SK-N-SH treated with all-trans-retinoic acid at 6 μM for 48 hours (cell line): ENCODE results near the gene MYH15.

Source experiments
- ATAC-seq: fragments of 200-7000 bp; cut with Tn5 transposase; 3 replicates; pipeline ENCODE4 v1.9.1; 2020; ENCODE audit warnings: mild to moderate bottlenecking, moderate library complexity
- ARNTL ChIP-seq: fragments of 450-650 bp; formaldehyde crosslinking; IDR thresholded peaks from 2 replicates; pipeline ENCODE4 v1.5.0; 2020; ENCODE audit warnings: low read depth, mild to moderate bottlenecking, moderate library complexity, borderline replicate concordance
- BACH2 ChIP-seq: fragments of 250-450 bp; sonication (Bioruptor Pico); IDR thresholded peaks from 2 replicates; pipeline ENCODE4 v1.9.0; 2021; ENCODE audit warnings: mild to moderate bottlenecking, borderline replicate concordance
- CSDC2 ChIP-seq: fragments of 250-450 bp; sonication (Bioruptor Pico); IDR thresholded peaks from 2 replicates; pipeline ENCODE4 v1.5.0; 2020; ENCODE audit warnings: mild to moderate bottlenecking, moderate library complexity
- ESRRG ChIP-seq: fragments of 250-450 bp; sonication (Bioruptor Pico); IDR thresholded peaks from 2 replicates; pipeline ENCODE4 v1.6.1; 2021; ENCODE audit warnings: mild to moderate bottlenecking
- GLIS3 ChIP-seq: fragments of 250-450 bp; sonication (Bioruptor Pico); IDR thresholded peaks from 2 replicates; pipeline ENCODE4 v1.5.0; 2020; ENCODE audit warnings: mild to moderate bottlenecking, moderate library complexity
- ISL1 ChIP-seq: fragments of 250-450 bp; sonication (Bioruptor Pico); IDR thresholded peaks from 2 replicates; pipeline ENCODE4 v2.1.2; 2022; ENCODE audit warnings: mild to moderate bottlenecking, moderate library complexity
- OSR1 ChIP-seq: fragments of 250-450 bp; sonication (Bioruptor Pico); IDR thresholded peaks from 2 replicates; pipeline ENCODE4 v1.8.0; 2022; ENCODE audit warnings: moderate library complexity, mild to moderate bottlenecking, inconsistent platforms
- PPARA ChIP-seq: fragments of 250-450 bp; sonication (Bioruptor Pico); IDR thresholded peaks from 2 replicates; pipeline ENCODE4 v1.5.0; 2020; ENCODE audit warnings: mild to moderate bottlenecking, borderline replicate concordance
- RARB ChIP-seq: fragments of 250-450 bp; sonication (Bioruptor Pico); IDR thresholded peaks from 2 replicates; pipeline ENCODE4 v1.8.0; 2021; ENCODE audit warnings: mild to moderate bottlenecking, moderate library complexity
- SNAI2 ChIP-seq: fragments of 250-450 bp; sonication (Bioruptor Pico); IDR thresholded peaks from 2 replicates; pipeline ENCODE4 v1.5.0; 2020; ENCODE audit warnings: mild to moderate bottlenecking, moderate library complexity
- TCF4 ChIP-seq: fragments of 250-450 bp; sonication (Bioruptor Pico); IDR thresholded peaks from 2 replicates; pipeline ENCODE4 v1.8.0; 2021; ENCODE audit warnings: mild to moderate bottlenecking, moderate library complexity, borderline replicate concordance
- TOX ChIP-seq: fragments of 250-450 bp; sonication (Bioruptor Pico); IDR thresholded peaks from 2 replicates; pipeline ENCODE4 v1.8.0; 2021; ENCODE audit warnings: mild to moderate bottlenecking, moderate library complexity, borderline replicate concordance
- ZC3H10 ChIP-seq: fragments of 250-450 bp; sonication (Bioruptor Pico); IDR thresholded peaks from 2 replicates; pipeline ENCODE4 v1.5.1; 2021; ENCODE audit warnings: mild to moderate bottlenecking, moderate library complexity
- ZFP3 ChIP-seq: fragments of 250-450 bp; sonication (Bioruptor Pico); IDR thresholded peaks from 2 replicates; pipeline ENCODE4 v1.5.0; 2020; ENCODE audit warnings: mild to moderate bottlenecking, moderate library complexity
- ZFP30 ChIP-seq: fragments of 450-650 bp; formaldehyde crosslinking; IDR thresholded peaks from 2 replicates; pipeline ENCODE4 v1.5.0; 2022; ENCODE audit warnings: mild to moderate bottlenecking, moderate library complexity
- ZNF565 ChIP-seq: fragments of 450-650 bp; formaldehyde crosslinking; conservative IDR thresholded peaks from 2 replicates; pipeline ENCODE4 v1.5.0; 2020; ENCODE audit warnings: low read depth, mild to moderate bottlenecking, moderate library complexity
- ZNF70 ChIP-seq: fragments of 450-650 bp; formaldehyde crosslinking; IDR thresholded peaks from 2 replicates; pipeline ENCODE4 v1.5.0; 2020; ENCODE audit warnings: mild to moderate bottlenecking, moderate library complexity
- ZNF8 ChIP-seq: fragments of 450-650 bp; formaldehyde crosslinking; IDR thresholded peaks from 2 replicates; pipeline ENCODE4 v1.5.0; 2020; ENCODE audit warnings: mild to moderate bottlenecking, moderate library complexity
- TF ChIP-seq, protein P1 (sequence below): fragments of 250-450 bp; sonication (Bioruptor Pico); IDR thresholded peaks from 2 replicates; pipeline ENCODE4 v1.8.0; 2020; ENCODE audit warnings: mild to moderate bottlenecking, moderate library complexity, borderline replicate concordance
- TF ChIP-seq, protein P2 (sequence below): fragments of 250-450 bp; sonication (Bioruptor Pico); IDR thresholded peaks from 2 replicates; pipeline ENCODE4 v1.5.0; 2020; ENCODE audit warnings: mild to moderate bottlenecking, moderate library complexity
- TF ChIP-seq, protein P3 (sequence below): fragments of 250-450 bp; sonication (Bioruptor Pico); IDR thresholded peaks from 2 replicates; pipeline ENCODE4 v1.8.0; 2021; ENCODE audit warnings: low read depth, mild to moderate bottlenecking, moderate library complexity, borderline replicate concordance
- TF ChIP-seq, protein P4 (sequence below): fragments of 250-450 bp; sonication (Bioruptor Pico); IDR thresholded peaks from 2 replicates; pipeline ENCODE4 v1.5.1; 2021; ENCODE audit warnings: mild to moderate bottlenecking, moderate library complexity
- TF ChIP-seq, protein P5 (sequence below): fragments of 250-450 bp; sonication (Bioruptor Pico); IDR thresholded peaks from 2 replicates; pipeline ENCODE4 v1.5.1; 2020; ENCODE audit warnings: low read depth, mild to moderate bottlenecking, moderate library complexity

MYH15 gene

DNA sequence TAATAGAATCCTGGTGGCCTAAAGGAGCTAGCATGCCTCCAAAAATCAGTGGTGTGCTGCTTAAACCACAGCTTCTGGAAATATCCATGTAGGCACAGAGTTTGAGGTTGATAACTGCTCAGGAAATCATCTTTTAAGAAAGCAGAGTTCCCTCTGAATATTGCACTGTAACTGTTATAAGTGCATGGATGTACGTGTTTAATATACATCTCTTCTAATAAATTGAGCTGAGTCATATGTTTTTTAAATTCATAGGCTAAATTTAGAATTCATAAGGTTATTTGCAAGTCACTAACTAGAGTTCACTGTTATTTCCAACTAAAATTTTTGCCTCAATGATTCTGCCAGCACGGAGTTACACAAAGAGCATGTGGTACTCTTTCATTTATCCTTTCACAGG is 68.9 kb downstream of the MYH15 start:
- peak; percentile 84 for ATAC-seq
- TF ChIP-seq ZFP3 (CRISPR knock-in tag): no peak
- no peak for TF ChIP-seq PPARA (CRISPR knock-in tag)

DNA sequence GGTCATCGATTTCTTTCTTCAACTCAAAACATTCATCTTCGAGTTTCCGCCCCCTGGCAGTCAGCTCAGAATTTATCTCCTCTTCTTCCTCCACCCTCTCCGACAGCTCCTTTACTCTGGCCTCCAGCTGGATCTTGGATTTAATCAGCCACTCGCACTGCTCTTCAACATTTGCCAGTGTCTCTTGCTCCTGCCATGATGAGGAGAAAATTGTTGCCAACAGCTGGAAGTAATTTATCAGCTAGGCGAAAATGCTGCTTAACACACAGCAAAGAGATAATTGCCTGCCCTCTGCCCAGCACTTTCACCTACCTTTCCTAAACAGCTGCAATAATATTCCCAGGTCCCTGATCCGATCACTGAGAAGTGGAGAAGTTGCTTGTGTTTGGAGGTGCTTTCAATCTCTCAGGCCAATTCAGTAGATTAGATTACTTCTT is 69.3 kb downstream of the MYH15 start:
- peak; percentile 82 for ATAC-seq
- no peak for TF ChIP-seq PPARA (CRISPR knock-in tag)
- TF ChIP-seq GLIS3 (CRISPR knock-in tag): no peak
- TF ChIP-seq TOX (CRISPR knock-in tag): no peak
- TF ChIP-seq SNAI2 (CRISPR knock-in tag): no peak
- TF ChIP-seq ZFP3 (CRISPR knock-in tag): no peak
- TF ChIP-seq ISL1 (CRISPR knock-in tag): 0 out of 2 replicates have a peak, but pooled peaks have one; percentile 8
- peak; percentile 62 for TF ChIP-seq ZNF70
- TF ChIP-seq, protein P1, sequence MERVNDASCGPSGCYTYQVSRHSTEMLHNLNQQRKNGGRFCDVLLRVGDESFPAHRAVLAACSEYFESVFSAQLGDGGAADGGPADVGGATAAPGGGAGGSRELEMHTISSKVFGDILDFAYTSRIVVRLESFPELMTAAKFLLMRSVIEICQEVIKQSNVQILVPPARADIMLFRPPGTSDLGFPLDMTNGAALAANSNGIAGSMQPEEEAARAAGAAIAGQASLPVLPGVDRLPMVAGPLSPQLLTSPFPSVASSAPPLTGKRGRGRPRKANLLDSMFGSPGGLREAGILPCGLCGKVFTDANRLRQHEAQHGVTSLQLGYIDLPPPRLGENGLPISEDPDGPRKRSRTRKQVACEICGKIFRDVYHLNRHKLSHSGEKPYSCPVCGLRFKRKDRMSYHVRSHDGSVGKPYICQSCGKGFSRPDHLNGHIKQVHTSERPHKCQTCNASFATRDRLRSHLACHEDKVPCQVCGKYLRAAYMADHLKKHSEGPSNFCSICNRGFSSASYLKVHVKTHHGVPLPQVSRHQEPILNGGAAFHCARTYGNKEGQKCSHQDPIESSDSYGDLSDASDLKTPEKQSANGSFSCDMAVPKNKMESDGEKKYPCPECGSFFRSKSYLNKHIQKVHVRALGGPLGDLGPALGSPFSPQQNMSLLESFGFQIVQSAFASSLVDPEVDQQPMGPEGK (CRISPR knock-in tag): no peak
- no peak for TF ChIP-seq CSDC2 (CRISPR knock-in tag)
- TF ChIP-seq, protein P2, sequence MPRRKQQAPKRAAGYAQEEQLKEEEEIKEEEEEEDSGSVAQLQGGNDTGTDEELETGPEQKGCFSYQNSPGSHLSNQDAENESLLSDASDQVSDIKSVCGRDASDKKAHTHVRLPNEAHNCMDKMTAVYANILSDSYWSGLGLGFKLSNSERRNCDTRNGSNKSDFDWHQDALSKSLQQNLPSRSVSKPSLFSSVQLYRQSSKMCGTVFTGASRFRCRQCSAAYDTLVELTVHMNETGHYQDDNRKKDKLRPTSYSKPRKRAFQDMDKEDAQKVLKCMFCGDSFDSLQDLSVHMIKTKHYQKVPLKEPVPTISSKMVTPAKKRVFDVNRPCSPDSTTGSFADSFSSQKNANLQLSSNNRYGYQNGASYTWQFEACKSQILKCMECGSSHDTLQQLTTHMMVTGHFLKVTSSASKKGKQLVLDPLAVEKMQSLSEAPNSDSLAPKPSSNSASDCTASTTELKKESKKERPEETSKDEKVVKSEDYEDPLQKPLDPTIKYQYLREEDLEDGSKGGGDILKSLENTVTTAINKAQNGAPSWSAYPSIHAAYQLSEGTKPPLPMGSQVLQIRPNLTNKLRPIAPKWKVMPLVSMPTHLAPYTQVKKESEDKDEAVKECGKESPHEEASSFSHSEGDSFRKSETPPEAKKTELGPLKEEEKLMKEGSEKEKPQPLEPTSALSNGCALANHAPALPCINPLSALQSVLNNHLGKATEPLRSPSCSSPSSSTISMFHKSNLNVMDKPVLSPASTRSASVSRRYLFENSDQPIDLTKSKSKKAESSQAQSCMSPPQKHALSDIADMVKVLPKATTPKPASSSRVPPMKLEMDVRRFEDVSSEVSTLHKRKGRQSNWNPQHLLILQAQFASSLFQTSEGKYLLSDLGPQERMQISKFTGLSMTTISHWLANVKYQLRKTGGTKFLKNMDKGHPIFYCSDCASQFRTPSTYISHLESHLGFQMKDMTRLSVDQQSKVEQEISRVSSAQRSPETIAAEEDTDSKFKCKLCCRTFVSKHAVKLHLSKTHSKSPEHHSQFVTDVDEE: 0 out of 2 replicates have a peak, but pooled peaks have one; percentile 29
- no peak for TF ChIP-seq ZNF8 (CRISPR knock-in tag)
- TF ChIP-seq RARB (CRISPR knock-in tag): no peak
- TF ChIP-seq, protein P3, sequence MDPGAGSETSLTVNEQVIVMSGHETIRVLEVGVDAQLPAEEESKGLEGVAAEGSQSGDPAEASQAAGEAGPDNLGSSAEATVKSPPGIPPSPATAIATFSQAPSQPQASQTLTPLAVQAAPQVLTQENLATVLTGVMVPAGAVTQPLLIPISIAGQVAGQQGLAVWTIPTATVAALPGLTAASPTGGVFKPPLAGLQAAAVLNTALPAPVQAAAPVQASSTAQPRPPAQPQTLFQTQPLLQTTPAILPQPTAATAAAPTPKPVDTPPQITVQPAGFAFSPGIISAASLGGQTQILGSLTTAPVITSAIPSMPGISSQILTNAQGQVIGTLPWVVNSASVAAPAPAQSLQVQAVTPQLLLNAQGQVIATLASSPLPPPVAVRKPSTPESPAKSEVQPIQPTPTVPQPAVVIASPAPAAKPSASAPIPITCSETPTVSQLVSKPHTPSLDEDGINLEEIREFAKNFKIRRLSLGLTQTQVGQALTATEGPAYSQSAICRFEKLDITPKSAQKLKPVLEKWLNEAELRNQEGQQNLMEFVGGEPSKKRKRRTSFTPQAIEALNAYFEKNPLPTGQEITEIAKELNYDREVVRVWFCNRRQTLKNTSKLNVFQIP (CRISPR knock-in tag): no peak
- TF ChIP-seq ZC3H10 (CRISPR knock-in tag): no peak
- peak; percentile 84; the same call in 1 of the 2 replicates for TF ChIP-seq TCF4 (CRISPR knock-in tag)
- no peak for TF ChIP-seq ARNTL (CRISPR knock-in tag)
- no peak for TF ChIP-seq ESRRG (CRISPR knock-in tag)
- TF ChIP-seq ZFP30 (CRISPR knock-in tag): no peak
- TF ChIP-seq, protein P4, sequence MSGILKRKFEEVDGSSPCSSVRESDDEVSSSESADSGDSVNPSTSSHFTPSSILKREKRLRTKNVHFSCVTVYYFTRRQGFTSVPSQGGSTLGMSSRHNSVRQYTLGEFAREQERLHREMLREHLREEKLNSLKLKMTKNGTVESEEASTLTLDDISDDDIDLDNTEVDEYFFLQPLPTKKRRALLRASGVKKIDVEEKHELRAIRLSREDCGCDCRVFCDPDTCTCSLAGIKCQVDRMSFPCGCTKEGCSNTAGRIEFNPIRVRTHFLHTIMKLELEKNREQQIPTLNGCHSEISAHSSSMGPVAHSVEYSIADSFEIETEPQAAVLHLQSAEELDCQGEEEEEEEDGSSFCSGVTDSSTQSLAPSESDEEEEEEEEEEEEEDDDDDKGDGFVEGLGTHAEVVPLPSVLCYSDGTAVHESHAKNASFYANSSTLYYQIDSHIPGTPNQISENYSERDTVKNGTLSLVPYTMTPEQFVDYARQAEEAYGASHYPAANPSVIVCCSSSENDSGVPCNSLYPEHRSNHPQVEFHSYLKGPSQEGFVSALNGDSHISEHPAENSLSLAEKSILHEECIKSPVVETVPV (CRISPR knock-in tag): no peak
- no peak for TF ChIP-seq BACH2 (CRISPR knock-in tag)
- TF ChIP-seq OSR1 (CRISPR knock-in tag): no peak
- no peak for TF ChIP-seq ZNF565 (CRISPR knock-in tag)
- TF ChIP-seq, protein P5, sequence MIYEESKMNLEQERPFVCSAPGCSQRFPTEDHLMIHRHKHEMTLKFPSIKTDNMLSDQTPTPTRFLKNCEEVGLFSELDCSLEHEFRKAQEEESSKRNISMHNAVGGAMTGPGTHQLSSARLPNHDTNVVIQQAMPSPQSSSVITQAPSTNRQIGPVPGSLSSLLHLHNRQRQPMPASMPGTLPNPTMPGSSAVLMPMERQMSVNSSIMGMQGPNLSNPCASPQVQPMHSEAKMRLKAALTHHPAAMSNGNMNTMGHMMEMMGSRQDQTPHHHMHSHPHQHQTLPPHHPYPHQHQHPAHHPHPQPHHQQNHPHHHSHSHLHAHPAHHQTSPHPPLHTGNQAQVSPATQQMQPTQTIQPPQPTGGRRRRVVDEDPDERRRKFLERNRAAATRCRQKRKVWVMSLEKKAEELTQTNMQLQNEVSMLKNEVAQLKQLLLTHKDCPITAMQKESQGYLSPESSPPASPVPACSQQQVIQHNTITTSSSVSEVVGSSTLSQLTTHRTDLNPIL (CRISPR knock-in tag): no peak

DNA sequence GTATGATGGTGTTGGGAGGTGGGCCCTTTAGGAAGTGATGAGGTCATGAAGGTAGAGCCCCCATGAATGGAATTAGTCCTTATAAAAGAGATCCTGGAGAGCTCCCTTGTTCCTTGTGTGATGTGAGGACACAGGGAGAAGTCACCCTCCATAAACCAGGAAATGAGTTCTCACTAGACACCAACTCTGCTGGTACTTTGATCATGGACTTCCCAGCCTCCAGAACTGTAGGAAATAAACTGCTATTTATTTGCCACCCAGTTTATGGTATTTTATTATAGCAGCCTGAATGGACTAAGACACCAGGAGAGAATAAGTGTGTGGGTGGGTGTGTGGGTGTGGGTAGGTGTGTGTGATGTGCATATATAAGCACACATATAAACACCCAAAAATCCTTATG is 71.9 kb downstream of the MYH15 start:
- no peak for ATAC-seq
- TF ChIP-seq ZFP30 (CRISPR knock-in tag): no peak
- no peak for TF ChIP-seq RARB (CRISPR knock-in tag)
- TF ChIP-seq, protein P3 (CRISPR knock-in tag): no peak
- TF ChIP-seq ZNF8 (CRISPR knock-in tag): no peak
- TF ChIP-seq ZFP3 (CRISPR knock-in tag): no peak
- TF ChIP-seq PPARA (CRISPR knock-in tag): no peak
- TF ChIP-seq, protein P2: no peak
- no peak for TF ChIP-seq CSDC2 (CRISPR knock-in tag)
- TF ChIP-seq ISL1 (CRISPR knock-in tag): no peak
- no peak for TF ChIP-seq BACH2 (CRISPR knock-in tag)
